Adrenal gland (tissue), 12 donors: ENCODE results near the gene GPR152. TPM values are rescaled to one million over a fixed set of nuclear protein-coding genes. Genes with fewer than 3 reads are reported as not detected.
A peak's percentile ranks its signal among the peaks of the same experiment; 100 is the strongest.
"Not testable (repeated sequence)": the region's sequence is repeated elsewhere in the genome, so short reads cannot be mapped to it uniquely, and the experiment has no call there.

Source experiments
- DNase-seq, 7 donors: peaks; one replicate each; pipeline ENCODE4 v3.0.0-alpha.2; 2019 to 2020
- H3K27ac ChIP-seq, 5 donors: fragments of 200-600 bp; sonication (generic) in 4 of 5; 1 replicate in 3 of 5; 2 replicates in 2 of 5; pipeline versions ENCODE4 v1.5.1 to v1.8.0; 2016 to 2020; ENCODE audit warnings: mild to moderate bottlenecking in 1 of 5
- H3K27me3 ChIP-seq: fragments of 200-600 bp; 2 replicates; pipeline ENCODE4 v1.8.0; 2021
- H3K36me3 ChIP-seq, 2 donors: fragments of 200-600 bp; replicated peaks in 1 of 2; 1 replicate in 1 of 2; 2 replicates in 1 of 2; pipeline versions ENCODE4 v1.5.1 to v1.8.0; 2018 to 2022
- H3K4me1 ChIP-seq, 2 donors: fragments of 200-600 bp; replicated peaks in 1 of 2; 1 replicate in 1 of 2; 2 replicates in 1 of 2; pipeline versions ENCODE4 v1.5.1 to v1.8.0; 2018 to 2021
- H3K4me3 ChIP-seq, 4 donors: fragments of 200-600 bp; sonication (generic) in 3 of 4; one replicate each; pipeline ENCODE4 v1.5.1; 2016 to 2018
- H3K9me3 ChIP-seq, 3 donors: fragments of 200-600 bp; sonication (generic) in 1 of 3; replicated peaks in 1 of 3; 1 replicate in 2 of 3; 2 replicates in 1 of 3; pipeline versions ENCODE4 v1.5.1 to v1.8.0; 2016 to 2021
- POLR2A ChIP-seq, 2 donors: fragments of 450-650 bp; IDR thresholded peaks; one replicate each; pipeline ENCODE4 v1.6.1; 2017; ENCODE audit warnings: antibody characterized with exemption in 2 of 2, mild to moderate bottlenecking in 2 of 2, moderate library complexity in 1 of 2
- WGBS, 4 donors: extraction: QIAGEN DNeasy Blood & Tissue Kit in 2 of 4; methylation state at CpG; one replicate each; pipeline versions ENCODE4 v1.1.5 to v1.1.7; 2013 to 2017; 5-methylcytosine and 5-hydroxymethylcytosine counted together
- intact Hi-C, 2 donors: fragments of 100-400 bp; cut with DNase I; formaldehyde crosslinking; loops; one replicate each; pipeline versions ENCODE4 v1.14.1 to v1.15.0; 2022 to 2023
- polyA plus RNA-seq, 3 donors: library from polyadenylated mRNA; stranded (reverse); fragments of 200-250 nt in 2 of 3; fragments of 350-450 nt in 1 of 3; fragmentation: Illumina TruSeq in 1 of 3; extraction: RNeasy Lipid Tissue Mini Kit (QIAGEN cat#74804) in 1 of 3; gene quantifications; one replicate each; pipeline ENCODE4 v1.2.3, GENCODE V29; 2013 to 2014
- total RNA-seq, 9 donors: library from RNA; depleted of rRNA in 4 of 9; stranded (reverse); fragments of >200 nt in 4 of 9; fragments of 120-200 nt in 1 of 9; fragmentation: NEBNext Ultra II Directional in 1 of 9; extraction: Animal tissue kit (Norgen Biotek cat#: 25700) in 1 of 9; gene quantifications; one replicate each; pipeline versions ENCODE4 v1.1.0 to v1.2.4, GENCODE V29; 2013 to 2023
- TF ChIP-seq, protein P1 (sequence below), 6 experiments: fragments of 450-650 bp in 4 of 6; fragments of 200-600 bp in 2 of 6; sonication (generic) in 1 of 6; IDR thresholded peaks; 1 replicate in 5 of 6; 2 replicates in 1 of 6; pipeline versions ENCODE4 v1.5.1 to v1.8.0; 2016 to 2021; ENCODE audit warnings: antibody characterized with exemption in 6 of 6, mild to moderate bottlenecking in 2 of 6, moderate library complexity in 1 of 6
- donor health status: healthy with polysubstance abuse.
- donor health status: Bipolar disorder and iron deficiency.
- donor health status: DM: yes; HTN: yes; CAD: no.
- donor health status: DM: no; HTN: no; CAD: no.
- donor health status: DM: no; HTN: no; CAD: no.
- donor health status: DM: yes; HTN: yes; CAD: no.

GPR152 gene
- total and polyA plus RNA-seq, 12 donors = 0.18 TPM; not detected in 11

DNA sequence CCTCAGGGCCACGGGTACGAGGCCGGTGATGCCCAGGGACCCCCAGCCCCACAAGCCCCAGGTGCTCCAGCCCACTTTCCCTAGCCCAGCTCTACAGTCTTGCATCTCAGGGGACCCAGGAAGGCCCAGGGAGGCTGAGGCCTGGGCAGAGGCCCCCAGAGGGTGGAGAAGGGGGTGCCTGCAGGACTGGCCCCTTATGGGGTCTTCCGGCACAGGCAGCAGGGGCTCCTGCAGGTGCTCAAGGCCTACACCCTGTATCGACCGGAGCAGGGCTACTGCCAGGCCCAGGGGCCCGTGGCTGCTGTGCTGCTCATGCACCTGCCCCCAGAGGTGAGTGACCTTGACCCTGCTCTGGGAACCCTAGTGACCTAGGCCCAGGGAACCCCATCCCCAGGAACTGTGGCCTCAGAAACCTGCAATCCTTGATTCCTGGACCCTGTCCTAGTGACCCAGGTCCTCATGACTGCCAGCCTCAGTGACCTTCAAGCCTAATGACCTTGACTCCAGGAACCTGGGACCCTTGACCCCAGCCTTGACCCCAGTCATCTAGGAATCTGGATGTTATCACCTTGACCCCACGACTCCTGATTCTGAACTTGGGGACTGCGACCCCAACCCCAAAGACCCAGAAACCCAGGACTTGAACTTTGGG, 46.7 kb downstream of the GPR152 start:
- peak in 1 of 7 donors; percentile 28 for DNase-seq
- intact Hi-C loops = loop anchor here in 1 of 2 donors (5.0 kb wide), 1 partner anchor 101 kb away; the partner anchor contains the start of genes CDK2AP2 and PITPNM1
- no peaks in the 10 kb centered on the region for H3K36me3 ChIP-seq
- no peak overlapping the region for H3K27ac ChIP-seq
- no peaks in the 10 kb centered on the region for H3K9me3 ChIP-seq
- no peak overlapping the region for H3K4me3 ChIP-seq
- TF ChIP-seq POLR2A (IDR thresholded peaks at IDR 0.05) = no peak
- TF ChIP-seq, protein P1, sequence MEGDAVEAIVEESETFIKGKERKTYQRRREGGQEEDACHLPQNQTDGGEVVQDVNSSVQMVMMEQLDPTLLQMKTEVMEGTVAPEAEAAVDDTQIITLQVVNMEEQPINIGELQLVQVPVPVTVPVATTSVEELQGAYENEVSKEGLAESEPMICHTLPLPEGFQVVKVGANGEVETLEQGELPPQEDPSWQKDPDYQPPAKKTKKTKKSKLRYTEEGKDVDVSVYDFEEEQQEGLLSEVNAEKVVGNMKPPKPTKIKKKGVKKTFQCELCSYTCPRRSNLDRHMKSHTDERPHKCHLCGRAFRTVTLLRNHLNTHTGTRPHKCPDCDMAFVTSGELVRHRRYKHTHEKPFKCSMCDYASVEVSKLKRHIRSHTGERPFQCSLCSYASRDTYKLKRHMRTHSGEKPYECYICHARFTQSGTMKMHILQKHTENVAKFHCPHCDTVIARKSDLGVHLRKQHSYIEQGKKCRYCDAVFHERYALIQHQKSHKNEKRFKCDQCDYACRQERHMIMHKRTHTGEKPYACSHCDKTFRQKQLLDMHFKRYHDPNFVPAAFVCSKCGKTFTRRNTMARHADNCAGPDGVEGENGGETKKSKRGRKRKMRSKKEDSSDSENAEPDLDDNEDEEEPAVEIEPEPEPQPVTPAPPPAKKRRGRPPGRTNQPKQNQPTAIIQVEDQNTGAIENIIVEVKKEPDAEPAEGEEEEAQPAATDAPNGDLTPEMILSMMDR (IDR thresholded peaks at IDR 0.05) = no peak
- peaks cover 3 to 9% of the 10 kb centered on the region in 2 donors for H3K4me1 ChIP-seq
- 76 to 100% (median 86%) methylated on average over 2 to 9 of the region's 9 CpGs for WGBS, 4 donors
- H3K27me3 ChIP-seq = peaks cover 19% of the 10 kb centered on the region

DNA sequence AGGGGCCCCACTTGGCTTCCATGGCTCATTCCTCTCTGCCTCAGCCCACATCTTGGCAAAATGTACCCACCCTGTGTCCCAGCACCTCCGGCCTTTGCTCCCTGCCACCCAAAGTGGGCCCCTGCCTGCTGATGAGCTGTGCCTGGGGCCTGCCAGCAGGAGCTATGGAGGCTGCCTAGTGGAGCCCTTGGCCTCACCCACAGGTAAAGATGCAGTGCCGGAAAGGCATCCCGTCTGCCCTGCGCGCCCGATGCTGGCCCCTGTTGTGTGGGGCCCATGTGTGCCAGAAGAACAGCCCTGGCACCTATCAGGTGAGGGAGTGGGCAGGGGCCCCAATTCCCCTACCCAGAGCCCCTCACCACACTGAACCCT, 47.3 kb downstream of the GPR152 start:
- TF ChIP-seq, protein P1 (IDR thresholded peaks at IDR 0.05) = no peak
- TF ChIP-seq POLR2A (IDR thresholded peaks at IDR 0.05) = no peak
- Histone ChIP-seq H3K36me3 (no peaks in the 10 kb centered on the region), H3K9me3 (no peaks in the 10 kb centered on the region), H3K4me3 (no peak overlapping the region), H3K27ac (no peak overlapping the region), H3K27me3 (peaks cover 15% of the 10 kb centered on the region), H3K4me1 (peaks cover 10 to 16% of the 10 kb centered on the region in 2 donors)
- DNase-seq = no peak
- 90 to 96% (median 93%) methylated on average over 5 to 6 of the region's 6 CpGs; no CpG with 5 or more reads in 1 of the 4 donors for WGBS, 4 donors
- intact Hi-C loops = loop anchor here in 1 of 2 donors (5.0 kb wide), 1 partner anchor 102 kb away; the partner anchor contains the start of genes CDK2AP2 and PITPNM1

- TF ChIP-seq POLR2A (IDR thresholded peaks at IDR 0.05) = no peak
- TF ChIP-seq, protein P1 (IDR thresholded peaks at IDR 0.05) = no peak
- Histone ChIP-seq H3K9me3 (no peaks in the 10 kb centered on the region), H3K4me1 (peaks cover 12 to 21% of the 10 kb centered on the region in 2 donors), H3K4me3 (no peak overlapping the region), H3K27me3 (peaks cover 10% of the 10 kb centered on the region), H3K36me3 (peaks cover 0 to under 1% of the 10 kb centered on the region in 2 donors), H3K27ac (no peak overlapping the region)
- intact Hi-C loops = loop anchor here in 1 of 2 donors (5.0 kb wide), 1 partner anchor 103 kb away; the partner anchor contains the start of genes CDK2AP2 and PITPNM1
- WGBS, 4 donors = 56 to 76% (median 70%) methylated on average over 4 to 13 of the region's 13 CpGs
- no peak for DNase-seq
These were observed 47.9 kb downstream of the GPR152 start for GRCh38 chr11:67404515-67405195.

DNA sequence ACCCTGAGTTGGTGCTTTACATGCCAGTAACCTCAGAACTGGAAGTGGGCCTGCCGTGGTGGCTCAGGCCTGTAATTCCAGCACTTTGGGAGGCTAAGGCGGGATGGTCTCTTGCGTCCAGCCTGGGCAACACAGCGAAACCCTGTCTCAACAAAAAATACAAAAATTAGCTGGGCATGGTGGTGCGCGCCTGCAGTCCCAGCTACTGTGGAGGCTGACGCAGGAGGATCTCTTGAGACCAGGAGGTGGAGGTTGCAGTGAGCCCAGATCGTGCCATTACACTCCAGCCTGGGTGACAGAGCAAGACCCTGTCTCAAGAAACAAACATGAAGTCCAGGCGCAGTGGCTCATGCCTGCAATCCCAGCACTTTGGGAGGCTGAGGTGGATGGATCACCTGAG, 49.4 kb downstream of the GPR152 start:
- H3K27me3 ChIP-seq, H3K9me3 ChIP-seq, DNase-seq, intact Hi-C loops, H3K27ac ChIP-seq, H3K4me3 ChIP-seq: not testable (repeated sequence)
- Histone ChIP-seq H3K4me1 (peaks cover 12 to 33% of the 10 kb centered on the region in 2 donors), H3K36me3 (peaks cover 0 to 16% of the 10 kb centered on the region in 2 donors)
- 92 to 98% (median 95%) methylated on average over 9 of the region's 9 CpGs for whole genome bisulfite sequencing, 4 donors
